Esophagus muscularis mucosa (tissue), 4 donors: ENCODE results near the gene CYTH1. TPM values are rescaled to one million over a fixed set of nuclear protein-coding genes. Genes with fewer than 3 reads are reported as not detected.

ENCODE experiments used
- DNase-seq: peaks from one replicate; pipeline ENCODE4 v3.0.0-alpha.2; 2017; ENCODE audit errors: extremely low spot score
- H3K27ac ChIP-seq, 4 donors: fragments of 200-600 bp; sonication (generic); replicated peaks in 1 of 4; 1 replicate in 3 of 4; 2 replicates in 1 of 4; pipeline ENCODE4 v1.5.1; 2016 to 2019; ENCODE audit warnings: mild to moderate bottlenecking in 1 of 4
- H3K27me3 ChIP-seq, 4 donors: fragments of 200-600 bp; sonication (generic); one replicate each; pipeline versions ENCODE4 v1.5.1 to v1.6.0; 2016 to 2019
- H3K36me3 ChIP-seq, 4 donors: fragments of 200-600 bp; sonication (generic); one replicate each; pipeline ENCODE4 v1.5.1; 2016 to 2019
- H3K4me1 ChIP-seq, 4 donors: fragments of 200-600 bp; sonication (generic); one replicate each; pipeline ENCODE4 v1.5.1; 2016 to 2019
- H3K4me3 ChIP-seq, 4 donors: fragments of 200-600 bp; sonication (generic); 1 replicate in 2 of 4; 2 replicates in 2 of 4; pipeline ENCODE4 v1.5.1; 2016 to 2019; ENCODE audit warnings: mild to moderate bottlenecking in 4 of 4, moderate library complexity in 1 of 4
- H3K9me3 ChIP-seq, 4 donors: fragments of 200-600 bp; sonication (generic); 1 replicate in 3 of 4; 2 replicates in 1 of 4; pipeline ENCODE4 v1.5.1; 2016 to 2019
- CTCF ChIP-seq, 3 experiments: fragments of 200-600 bp in 2 of 3; fragments of 450-650 bp in 1 of 3; sonication (generic) in 2 of 3; IDR thresholded peaks; one replicate each; pipeline ENCODE4 v1.5.1; 2017 to 2019; ENCODE audit warnings: antibody characterized with exemption in 3 of 3, mild to moderate bottlenecking in 2 of 3, moderate library complexity in 1 of 3
- EP300 ChIP-seq: sonication (generic); formaldehyde crosslinking; IDR thresholded peaks from one replicate; pipeline ENCODE4 v1.6.1; 2017; ENCODE audit warnings: antibody characterized with exemption
- POLR2A ChIP-seq: fragments of 450-650 bp; IDR thresholded peaks from one replicate; pipeline ENCODE4 v1.6.1; 2017; ENCODE audit warnings: antibody characterized with exemption, moderate library complexity, mild to moderate bottlenecking, low read depth
- POLR2AphosphoS5 ChIP-seq, 2 donors: sonication (generic); formaldehyde crosslinking; IDR thresholded peaks; one replicate each; pipeline ENCODE4 v1.6.1; 2017; ENCODE audit warnings: antibody characterized with exemption in 2 of 2
- WGBS: methylation state at CpG from one replicate; pipeline ENCODE4 v1.1.5; 2018; 5-methylcytosine and 5-hydroxymethylcytosine counted together
- intact Hi-C: fragments of 100-400 bp; cut with DNase I; formaldehyde crosslinking; loops from one replicate; pipeline ENCODE4 v1.15.1; 2023
- small RNA-seq, 3 donors: library from RNA; depleted of rRNA; stranded (forward); fragments of <200 nt; gene quantifications; one replicate each; pipeline ENCODE3, GENCODE V24; 2016
- total RNA-seq, 4 donors: library from RNA; depleted of rRNA; stranded (reverse); fragments of >200 nt; gene quantifications; one replicate each; pipeline versions ENCODE4 v1.1.0 to v1.2.1, GENCODE V29; 2016

Gene CYTH1
- total RNA-seq, 4 donors from 2014 or later: 25.7 to 39.4 (median 35.7) TPM

GRCh38 chr17:78629436-78629995 lies 152.6 kb downstream of the CYTH1 start:
- 94% methylated on average over 21 of the region's 23 CpGs for WGBS
- no peak overlapping the region for H3K27ac ChIP-seq
- no peaks in the 10 kb centered on the region for H3K9me3 ChIP-seq
- no peaks in the 10 kb centered on the region for H3K36me3 ChIP-seq
- intact Hi-C loops: no loop called here
- no peak overlapping the region for H3K4me3 ChIP-seq
- TF ChIP-seq EP300 (no peak), POLR2AphosphoS5 (IDR thresholded peaks at IDR 0.05) (no peak), CTCF (IDR thresholded peaks at IDR 0.05) (no peak), POLR2A (no peak)
- no peak for DNase-seq
- H3K27me3 ChIP-seq: no peaks in the 10 kb centered on the region
- peaks cover 0 to 7% (median 3%) of the 10 kb centered on the region in 4 donors for H3K4me1 ChIP-seq

GRCh38 chr17:78628547-78629435 lies 153.3 kb downstream of the CYTH1 start:
- peaks cover 0 to 7% (median 3%) of the 10 kb centered on the region in 4 donors for H3K4me1 ChIP-seq
- no peak overlapping the region for H3K4me3 ChIP-seq
- no peak for TF ChIP-seq POLR2AphosphoS5 (IDR thresholded peaks at IDR 0.05)
- no peak for TF ChIP-seq CTCF (IDR thresholded peaks at IDR 0.05)
- no peak for TF ChIP-seq POLR2A
- no peak for TF ChIP-seq EP300
- H3K36me3 ChIP-seq: no peaks in the 10 kb centered on the region
- 95% methylated on average over 29 of the region's 30 CpGs for WGBS
- intact Hi-C loops: no loop called here
- H3K9me3 ChIP-seq: no peaks in the 10 kb centered on the region
- no peaks in the 10 kb centered on the region for H3K27me3 ChIP-seq
- no peak for DNase-seq
- no peak overlapping the region for H3K27ac ChIP-seq

- TF ChIP-seq POLR2AphosphoS5 (IDR thresholded peaks at IDR 0.05) (no peak), CTCF (IDR thresholded peaks at IDR 0.05) (no peak), EP300 (no peak), POLR2A (no peak)
- intact Hi-C loops: no loop called here
- 90% methylated on average over 14 of the region's 14 CpGs for WGBS
- Histone ChIP-seq H3K27ac (no peak overlapping the region), H3K36me3 (no peaks in the 10 kb centered on the region), H3K4me3 (no peak overlapping the region), H3K4me1 (no peaks in the 10 kb centered on the region), H3K9me3 (no peaks in the 10 kb centered on the region), H3K27me3 (no peaks in the 10 kb centered on the region)
- DNase-seq: no peak
Observed at GRCh38 chr17:78624324-78625151, 157.5 kb downstream of the CYTH1 start.

Small RNAs within 50 kb of the gene (small RNA-seq; reads per million reads assigned to genes)
- 0 reads per million in 3 donors for gene RNU6-638P

Other genes starting within 250 kb of the CYTH1 start
- not detected for gene DNAH17, start 204.9 kb downstream of the CYTH1 start, total RNA-seq
- gene USP36, start 58.5 kb upstream of the CYTH1 start, total RNA-seq: 10 to 100 TPM; 23.3 to 44.7 (median 32.2) TPM
- 1 to 10 TPM in 3 of 4 donors, under 1 TPM in 1; 0.78 to 6.6 (median 2.3) TPM for gene CEP295NL, start 120.9 kb upstream of the CYTH1 start, total RNA-seq
- gene TIMP2, start 143.1 kb upstream of the CYTH1 start, total RNA-seq: 100 to 1,000 TPM; 177 to 315 (median 229) TPM
- gene LGALS3BP, start 197.7 kb upstream of the CYTH1 start, total RNA-seq: 100 to 1,000 TPM; 106 to 284 (median 197) TPM
- 10 to 100 TPM; 21.2 to 33.7 (median 27.0) TPM for gene CANT1, start 227.5 kb upstream of the CYTH1 start, total RNA-seq
- 100 to 1,000 TPM in 1 of 4 donors, 10 to 100 TPM in 3; 31.1 to 115 (median 70.4) TPM for gene C1QTNF1, start 241.9 kb upstream of the CYTH1 start, total RNA-seq